ENCODE results near the gene RAB40C.

The RAB40C gene

DNA sequence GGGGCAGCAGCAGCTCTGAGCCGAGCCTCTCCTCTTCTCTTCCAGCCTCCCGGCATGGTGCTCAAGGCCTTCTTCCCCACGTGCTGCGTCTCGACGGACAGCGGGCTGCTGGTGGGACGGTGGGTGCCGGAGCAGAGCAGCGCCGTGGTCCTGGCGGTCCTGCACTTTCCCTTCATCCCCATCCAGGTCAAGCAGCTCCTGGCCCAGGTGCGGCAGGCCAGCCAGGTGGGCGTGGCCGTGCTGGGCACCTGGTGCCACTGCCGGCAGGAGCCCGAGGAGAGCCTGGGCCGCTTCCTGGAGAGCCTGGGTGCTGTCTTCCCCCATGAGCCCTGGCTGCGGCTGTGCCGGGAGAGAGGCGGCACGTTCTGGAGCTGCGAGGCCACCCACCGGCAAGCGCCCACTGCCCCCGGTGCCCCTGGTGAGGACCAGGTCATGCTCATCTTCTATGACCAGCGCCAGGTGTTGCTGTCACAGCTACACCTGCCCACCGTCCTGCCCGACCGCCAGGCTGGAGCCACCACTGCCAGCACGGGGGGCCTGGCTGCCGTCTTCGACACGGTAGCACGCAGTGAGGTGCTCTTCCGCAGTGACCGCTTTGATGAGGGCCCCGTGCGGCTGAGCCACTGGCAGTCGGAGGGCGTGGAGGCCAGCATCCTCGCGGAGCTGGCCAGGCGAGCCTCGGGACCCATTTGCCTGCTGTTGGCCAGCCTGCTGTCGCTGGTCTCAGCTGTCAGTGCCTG is 15.7 kb upstream of the RAB40C start:
- TF ChIP-seq, protein P1, sequence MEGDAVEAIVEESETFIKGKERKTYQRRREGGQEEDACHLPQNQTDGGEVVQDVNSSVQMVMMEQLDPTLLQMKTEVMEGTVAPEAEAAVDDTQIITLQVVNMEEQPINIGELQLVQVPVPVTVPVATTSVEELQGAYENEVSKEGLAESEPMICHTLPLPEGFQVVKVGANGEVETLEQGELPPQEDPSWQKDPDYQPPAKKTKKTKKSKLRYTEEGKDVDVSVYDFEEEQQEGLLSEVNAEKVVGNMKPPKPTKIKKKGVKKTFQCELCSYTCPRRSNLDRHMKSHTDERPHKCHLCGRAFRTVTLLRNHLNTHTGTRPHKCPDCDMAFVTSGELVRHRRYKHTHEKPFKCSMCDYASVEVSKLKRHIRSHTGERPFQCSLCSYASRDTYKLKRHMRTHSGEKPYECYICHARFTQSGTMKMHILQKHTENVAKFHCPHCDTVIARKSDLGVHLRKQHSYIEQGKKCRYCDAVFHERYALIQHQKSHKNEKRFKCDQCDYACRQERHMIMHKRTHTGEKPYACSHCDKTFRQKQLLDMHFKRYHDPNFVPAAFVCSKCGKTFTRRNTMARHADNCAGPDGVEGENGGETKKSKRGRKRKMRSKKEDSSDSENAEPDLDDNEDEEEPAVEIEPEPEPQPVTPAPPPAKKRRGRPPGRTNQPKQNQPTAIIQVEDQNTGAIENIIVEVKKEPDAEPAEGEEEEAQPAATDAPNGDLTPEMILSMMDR (IDR thresholded peaks at IDR 0.05) = no peak
- no peak for TF ChIP-seq ZFX (IDR thresholded peaks at IDR 0.05; ENCODE audit: borderline replicate concordance)
- H3K27ac ChIP-seq = no peak overlapping the region

DNA sequence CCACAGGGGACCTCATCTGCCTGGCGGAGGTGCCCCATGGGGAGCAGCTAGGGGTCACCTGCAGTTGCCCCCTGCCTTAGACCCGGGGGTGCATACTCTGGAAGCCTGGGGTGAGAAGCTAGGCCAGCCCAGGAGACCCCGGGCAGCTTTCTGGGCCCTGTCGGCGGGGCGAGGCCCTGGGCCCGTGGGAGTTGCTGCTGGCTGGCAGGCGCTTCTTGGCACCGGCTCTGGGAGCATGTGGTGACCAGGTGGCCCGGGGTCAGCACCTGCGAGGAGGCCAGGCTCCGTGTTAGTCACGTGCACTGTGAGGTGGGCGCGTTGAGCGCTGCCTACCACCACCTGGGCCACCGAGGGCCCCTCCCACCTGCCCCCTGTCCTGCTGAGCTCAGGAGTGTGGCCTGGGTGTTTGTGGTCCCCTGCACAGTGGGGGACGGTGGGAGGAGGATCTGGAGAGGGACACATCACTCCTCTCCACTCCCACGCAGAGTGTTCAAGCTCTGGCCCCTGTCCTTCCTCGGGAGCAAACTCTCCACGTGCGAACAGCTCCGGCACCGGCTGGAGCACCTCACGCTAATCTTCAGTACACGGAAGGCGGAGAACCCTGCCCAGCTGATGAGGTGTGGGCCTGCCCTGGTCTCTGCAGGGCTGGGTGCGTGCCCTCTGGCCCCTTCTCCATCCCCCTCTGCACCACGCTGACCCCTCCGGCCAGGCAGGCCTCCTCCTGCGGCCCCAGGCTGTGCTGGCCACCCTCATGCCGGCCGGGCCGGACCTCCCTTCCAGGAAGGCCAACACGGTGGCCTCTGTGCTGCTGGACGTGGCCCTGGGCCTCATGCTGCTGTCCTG is 14.3 kb upstream of the RAB40C start:
- TF ChIP-seq, protein P1 (IDR thresholded peaks at IDR 0.05) = no peak
- no peak for TF ChIP-seq ZFX (IDR thresholded peaks at IDR 0.05; ENCODE audit: borderline replicate concordance)
- H3K27ac ChIP-seq = no peak overlapping the region

DNA sequence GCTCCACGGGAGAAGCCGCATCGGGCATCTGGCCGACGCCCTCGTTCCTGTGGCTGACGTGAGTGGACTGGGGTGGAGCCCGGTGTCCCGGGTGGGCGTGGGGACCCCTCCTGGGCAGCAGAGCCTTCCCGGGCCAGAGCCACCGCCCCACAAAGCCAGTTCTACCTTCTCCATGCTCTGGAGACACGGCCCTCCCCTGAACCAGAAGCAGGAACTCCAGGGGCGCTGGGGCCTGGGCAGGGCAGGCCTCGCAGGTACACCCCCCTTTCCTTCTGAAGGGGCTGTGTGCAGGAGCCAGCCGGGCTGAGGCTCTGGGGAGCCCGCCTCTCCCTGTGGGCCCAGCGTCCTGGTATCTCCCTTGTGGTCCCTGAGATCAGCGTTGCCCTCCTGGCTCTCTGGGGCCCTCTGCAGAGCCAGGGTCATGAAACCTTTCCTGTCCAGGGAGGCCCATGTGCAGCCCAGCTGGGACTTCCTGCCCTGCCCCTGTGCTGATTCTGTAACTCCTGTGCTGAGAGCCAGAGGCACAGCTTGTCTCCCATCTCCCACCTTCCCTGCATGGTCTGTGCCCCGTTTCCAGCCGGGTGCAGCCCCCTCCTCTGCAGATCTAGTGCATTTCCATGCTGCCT is 13.6 kb upstream of the RAB40C start:
- H3K27ac ChIP-seq = no peak overlapping the region
- TF ChIP-seq, protein P1 (IDR thresholded peaks at IDR 0.05) = no peak
- no peak for TF ChIP-seq ZFX (IDR thresholded peaks at IDR 0.05; ENCODE audit: borderline replicate concordance)

DNA sequence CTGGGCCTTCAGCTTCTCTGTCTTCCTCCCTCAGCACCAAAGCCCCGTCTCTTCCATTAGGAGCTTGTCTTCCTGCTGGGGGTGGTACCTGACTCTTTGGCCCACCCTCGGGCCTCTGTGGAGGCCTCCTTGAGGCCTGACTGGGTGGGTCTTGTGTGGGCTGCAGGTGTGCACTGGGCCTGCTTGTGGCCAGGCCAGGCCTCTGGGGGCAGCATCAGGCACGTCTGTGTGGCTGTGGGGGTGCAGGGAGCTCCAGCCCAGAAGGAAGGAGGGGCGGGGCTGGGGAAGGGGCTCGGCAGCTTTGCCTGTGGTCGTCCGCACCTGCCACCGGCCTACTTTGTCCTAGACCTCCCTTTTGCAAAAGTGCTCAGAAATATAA is 13.1 kb upstream of the RAB40C start:
- no peak overlapping the region for H3K27ac ChIP-seq
- no peak for TF ChIP-seq ZFX (IDR thresholded peaks at IDR 0.05; ENCODE audit: borderline replicate concordance)
- TF ChIP-seq, protein P1 (IDR thresholded peaks at IDR 0.05) = no peak

DNA sequence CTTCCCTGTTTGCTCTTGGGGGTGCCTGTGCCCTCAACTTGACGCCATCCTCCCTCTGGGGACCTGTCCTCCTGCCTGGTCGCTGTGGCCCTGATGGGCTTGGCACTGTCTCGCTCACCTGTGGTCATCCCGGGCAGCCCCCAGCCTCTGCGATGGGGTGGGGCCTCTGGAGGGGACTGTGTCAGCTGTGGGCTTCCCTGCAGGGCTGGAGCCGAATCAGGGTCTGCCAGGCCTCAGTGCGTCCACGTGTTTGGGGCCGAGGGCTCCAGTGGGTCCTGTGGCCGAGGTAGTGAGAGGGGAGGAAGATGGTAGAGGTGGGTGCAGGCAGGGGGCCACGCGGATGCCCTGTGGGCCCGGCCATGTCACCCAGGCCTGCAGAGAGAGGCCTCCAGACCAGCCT is 12.1 kb upstream of the RAB40C start:
- no peak overlapping the region for H3K27ac ChIP-seq
- TF ChIP-seq, protein P1 (IDR thresholded peaks at IDR 0.05) = no peak
- no peak for TF ChIP-seq ZFX (IDR thresholded peaks at IDR 0.05; ENCODE audit: borderline replicate concordance)

DNA sequence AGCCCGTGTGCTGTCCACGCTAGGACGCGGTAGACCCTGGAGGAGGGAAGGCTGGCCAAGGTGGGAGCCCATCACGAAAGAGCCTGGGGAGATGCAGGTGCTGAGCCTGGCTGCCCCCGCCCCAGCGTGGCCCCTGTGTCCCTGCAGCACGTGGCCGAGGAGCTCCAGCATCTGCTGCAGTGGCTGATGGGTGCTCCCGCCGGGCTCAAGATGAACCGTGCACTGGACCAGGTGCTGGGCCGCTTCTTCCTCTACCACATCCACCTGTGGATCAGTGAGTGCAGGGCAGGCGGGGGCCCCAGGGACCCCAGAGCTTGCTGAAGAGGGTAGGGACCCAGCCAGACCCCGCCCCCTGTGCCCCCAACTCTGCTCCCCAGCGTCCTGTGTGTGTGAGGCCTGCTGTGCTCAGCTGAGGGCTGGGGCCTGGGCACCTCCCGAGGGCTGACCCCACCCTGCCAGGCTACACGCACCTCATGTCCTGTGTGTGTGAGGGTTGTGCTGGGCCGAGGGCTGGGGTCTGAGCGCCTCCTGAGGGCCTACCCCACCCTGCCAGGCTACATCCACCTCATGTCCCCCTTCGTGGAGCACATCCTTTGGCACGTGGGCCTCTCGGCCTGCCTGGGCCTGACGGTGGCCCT is 11.5 kb upstream of the RAB40C start:
- no peak overlapping the region for H3K27ac ChIP-seq
- no peak for TF ChIP-seq ZFX (IDR thresholded peaks at IDR 0.05; ENCODE audit: borderline replicate concordance)
- TF ChIP-seq, protein P1 (IDR thresholded peaks at IDR 0.05) = no peak

All from 22Rv1 (cell line).